Stomach (tissue), 4 donors: ENCODE measurements around the gene CIP2A.

ENCODE experiments used
- POLR2A ChIP-seq, 4 donors: fragments of 450-650 bp; IDR thresholded peaks; one replicate each; pipeline ENCODE4 v1.6.1; 2016; ENCODE audit warnings: antibody characterized with exemption in 4 of 4, control low read depth in 2 of 4, mild to moderate bottlenecking in 1 of 4, moderate library complexity in 1 of 4
- TF ChIP-seq, protein P1 (sequence below), 7 experiments: fragments of 450-650 bp in 4 of 7; fragments of 200-600 bp in 3 of 7; sonication (generic) in 3 of 7; IDR thresholded peaks; one replicate each; pipeline ENCODE4 v1.5.1; 2016 to 2019; ENCODE audit warnings: antibody characterized with exemption in 7 of 7, control low read depth in 2 of 7, mild to moderate bottlenecking in 1 of 7

DNA sequence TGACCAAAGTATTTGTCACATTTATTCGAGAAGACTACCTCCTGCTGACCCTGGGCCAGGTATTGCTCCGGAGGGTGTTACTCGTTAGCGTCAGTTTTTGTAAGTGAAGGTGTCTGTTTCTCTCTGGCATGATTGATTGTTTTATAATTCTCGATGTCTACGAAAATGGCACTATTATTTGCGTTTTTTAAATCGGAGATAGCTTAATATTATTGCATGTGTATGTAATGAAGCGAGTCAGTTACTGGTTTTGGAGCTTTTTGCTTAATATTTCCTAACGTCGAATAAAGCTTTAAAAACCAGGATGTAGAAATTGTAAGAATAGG lies 723 bp upstream of the CIP2A start:
- TF ChIP-seq, protein P1, sequence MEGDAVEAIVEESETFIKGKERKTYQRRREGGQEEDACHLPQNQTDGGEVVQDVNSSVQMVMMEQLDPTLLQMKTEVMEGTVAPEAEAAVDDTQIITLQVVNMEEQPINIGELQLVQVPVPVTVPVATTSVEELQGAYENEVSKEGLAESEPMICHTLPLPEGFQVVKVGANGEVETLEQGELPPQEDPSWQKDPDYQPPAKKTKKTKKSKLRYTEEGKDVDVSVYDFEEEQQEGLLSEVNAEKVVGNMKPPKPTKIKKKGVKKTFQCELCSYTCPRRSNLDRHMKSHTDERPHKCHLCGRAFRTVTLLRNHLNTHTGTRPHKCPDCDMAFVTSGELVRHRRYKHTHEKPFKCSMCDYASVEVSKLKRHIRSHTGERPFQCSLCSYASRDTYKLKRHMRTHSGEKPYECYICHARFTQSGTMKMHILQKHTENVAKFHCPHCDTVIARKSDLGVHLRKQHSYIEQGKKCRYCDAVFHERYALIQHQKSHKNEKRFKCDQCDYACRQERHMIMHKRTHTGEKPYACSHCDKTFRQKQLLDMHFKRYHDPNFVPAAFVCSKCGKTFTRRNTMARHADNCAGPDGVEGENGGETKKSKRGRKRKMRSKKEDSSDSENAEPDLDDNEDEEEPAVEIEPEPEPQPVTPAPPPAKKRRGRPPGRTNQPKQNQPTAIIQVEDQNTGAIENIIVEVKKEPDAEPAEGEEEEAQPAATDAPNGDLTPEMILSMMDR (IDR thresholded peaks at IDR 0.05) = no peak
- no peak for TF ChIP-seq POLR2A (IDR thresholded peaks at IDR 0.05)
